SK-N-MC (cell line): ENCODE results near the gene AXIN1.

Source experiments
- EZH2 ChIP-seq: fragments of 200-600 bp; sonication (generic); IDR thresholded peaks from one replicate; pipeline ENCODE4 v1.6.1; 2017; ENCODE audit warnings: antibody characterized with exemption
- FOXP2 ChIP-seq: optimal IDR thresholded peaks from 2 replicates; pipeline ENCODE3; 2011; ENCODE audit warnings: mild to moderate bottlenecking, moderate library complexity; ENCODE audit not compliant: insufficient read depth; ENCODE audit errors: extremely low read length, control extremely low read depth
- POLR2AphosphoS5 ChIP-seq: IDR thresholded peaks from 2 replicates; pipeline ENCODE4 v1.6.1; 2012; ENCODE audit warnings: mild to moderate bottlenecking, low read depth, low read length, borderline replicate concordance

DNA sequence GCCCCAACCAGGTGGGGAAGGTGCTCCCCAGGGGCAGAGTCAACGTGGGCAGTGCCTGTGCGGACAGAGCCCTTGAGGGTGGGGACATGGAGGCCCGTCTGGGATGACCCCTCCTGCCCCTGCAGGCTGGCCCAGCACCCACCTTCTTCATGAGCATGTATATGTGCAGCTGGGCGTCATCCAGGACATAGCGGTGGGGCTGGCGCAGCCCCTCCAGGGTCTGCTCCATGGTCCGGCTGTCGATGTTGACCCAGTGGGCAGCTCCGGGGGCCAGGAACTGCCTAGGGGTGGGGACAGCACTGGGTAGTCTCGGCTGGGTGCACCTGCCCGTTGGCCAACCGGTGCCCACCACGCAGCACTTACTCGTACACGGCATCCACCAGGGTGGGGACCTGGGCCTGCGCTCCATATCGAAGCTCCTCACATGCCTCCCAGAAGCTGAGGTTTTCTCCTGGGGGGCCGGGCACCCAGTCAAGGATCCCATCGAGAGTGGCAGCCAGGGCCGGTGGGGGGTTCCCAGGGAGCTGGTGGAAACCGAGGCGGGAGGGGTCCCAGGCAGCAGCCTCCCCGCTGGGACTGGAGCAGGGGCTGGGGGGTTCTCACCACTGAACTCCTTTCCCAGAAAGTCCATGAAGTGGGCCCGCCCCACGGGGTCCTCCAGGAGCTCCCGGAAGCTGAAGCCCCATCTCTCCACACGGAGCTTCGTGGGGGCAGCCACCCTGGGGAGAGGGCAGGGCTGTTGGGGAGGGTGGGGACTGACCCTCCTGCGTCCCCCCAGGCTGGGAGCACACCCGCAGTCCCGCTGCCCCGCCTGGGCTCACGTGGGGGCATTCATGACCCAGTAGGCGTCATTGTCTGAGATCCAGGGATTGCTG, 81.9 kb downstream of the AXIN1 start:
- no peak for TF ChIP-seq EZH2
- TF ChIP-seq POLR2AphosphoS5: no peak
- TF ChIP-seq FOXP2: no peak
